H1 (cell line): ENCODE measurements around the gene TSFM. TPM values are rescaled to one million over a fixed set of nuclear protein-coding genes. Genes with fewer than 3 reads are reported as not detected.

Source experiments
- CTCF ChIA-PET: fragments of 300-600 bp; sonication (Branson Sonifier 250); formaldehyde crosslinking; loops from one replicate; lab custom pipeline; 2021; ENCODE audit not compliant: partially characterized antibody; lab: Charles Lee
- POLR2A ChIA-PET: fragments of 300-600 bp; sonication (Branson Sonifier 250); formaldehyde crosslinking; loops from one replicate; lab custom pipeline; 2021; ENCODE audit warnings: inconsistent platforms; ENCODE audit not compliant: partially characterized antibody; lab: Charles Lee
- DNase-seq, 2 experiments: peaks; one replicate each; pipeline versions ENCODE4 v3.0.0 to v3.0.0-alpha.2; 2010 to 2022; ENCODE audit warnings: low spot score in 2 of 2, low read depth in 1 of 2, mixed read lengths in 1 of 2
- FAIRE-seq: peaks from 2 replicates; lab custom pipeline; 2011; peaks lifted over from hg19 to GRCh38; lab: Jason Lieb, UNC
- H2AFZ ChIP-seq: 2 replicates; pipeline ENCODE4 v1.8.1; 2012; ENCODE audit warnings: low read length, inconsistent platforms
- H2AK5ac ChIP-seq: 2 replicates; pipeline ENCODE4 v1.6.1; 2013; ENCODE audit warnings: low read depth, low read length
- H2BK120ac ChIP-seq: replicated peaks from 2 replicates; pipeline ENCODE3; 2013; ENCODE audit warnings: low read depth, low read length, inconsistent platforms
- H2BK12ac ChIP-seq: 2 replicates; pipeline ENCODE4 v1.6.1; 2013; ENCODE audit warnings: low read depth, low read length
- H2BK15ac ChIP-seq: 2 replicates; pipeline ENCODE4 v1.6.1; 2013; ENCODE audit warnings: low read length
- H2BK20ac ChIP-seq: 2 replicates; pipeline ENCODE4 v1.6.1; 2013; ENCODE audit warnings: low read length
- H2BK5ac ChIP-seq: 2 replicates; pipeline ENCODE4 v1.6.1; 2013; ENCODE audit warnings: low read depth, low read length
- H3K14ac ChIP-seq: 2 replicates; pipeline ENCODE4 v1.6.1; 2013; ENCODE audit warnings: inconsistent platforms; ENCODE audit not compliant: insufficient read length
- H3K18ac ChIP-seq: 2 replicates; pipeline ENCODE4 v1.6.1; 2013; ENCODE audit warnings: low read length; ENCODE audit errors: extremely low read depth
- H3K23ac ChIP-seq: 2 replicates; pipeline ENCODE4 v1.6.1; 2013; ENCODE audit warnings: inconsistent platforms; ENCODE audit not compliant: insufficient read length
- H3K23me2 ChIP-seq: 2 replicates; pipeline ENCODE4 v1.6.1; 2013; ENCODE audit warnings: low read depth, low read length
- H3K27ac ChIP-seq: 2 replicates; pipeline ENCODE4 v1.6.1; 2011; ENCODE audit warnings: low read depth, low read length, inconsistent platforms
- H3K27me3 ChIP-seq, 4 experiments: replicated peaks in 1 of 4; 1 replicate in 1 of 4; 2 replicates in 3 of 4; pipeline versions ENCODE4 v1.6.1 to v1.8.1; 2011 to 2013; ENCODE audit warnings: low read length in 3 of 4, mild to moderate bottlenecking in 3 of 4, inconsistent platforms in 2 of 4, mixed read lengths in 2 of 4, moderate library complexity in 1 of 4; ENCODE audit not compliant: control insufficient read depth in 3 of 4, insufficient read depth in 3 of 4; ENCODE audit errors: extremely low read depth in 1 of 4
- H3K36me3 ChIP-seq, 4 experiments: 2 replicates each; pipeline versions ENCODE4 v1.6.1 to v1.8.1; 2011 to 2013; ENCODE audit warnings: mild to moderate bottlenecking in 4 of 4, low read length in 3 of 4, moderate library complexity in 2 of 4, control low read depth in 1 of 4, inconsistent platforms in 1 of 4; ENCODE audit not compliant: insufficient read depth in 4 of 4, control insufficient read depth in 2 of 4
- H3K4ac ChIP-seq: replicated peaks from 2 replicates; pipeline ENCODE3; 2013; ENCODE audit warnings: low read length, low read depth, mixed read lengths, inconsistent platforms; ENCODE audit not compliant: insufficient read length
- H3K4me1 ChIP-seq, 4 experiments: replicated peaks in 1 of 4; 1 replicate in 1 of 4; 2 replicates in 3 of 4; pipeline versions ENCODE4 v1.6.1 to v1.8.1; 2011 to 2013; ENCODE audit warnings: low read length in 3 of 4, inconsistent platforms in 2 of 4, mixed read lengths in 1 of 4; ENCODE audit not compliant: insufficient read depth in 4 of 4, control insufficient read depth in 3 of 4
- H3K4me2 ChIP-seq, 2 experiments: 2 replicates each; pipeline versions ENCODE4 v1.6.1 to v1.8.1; 2011 to 2013; ENCODE audit warnings: low read depth in 2 of 2, low read length in 2 of 2, control low read depth in 1 of 2, inconsistent platforms in 1 of 2, mild to moderate bottlenecking in 1 of 2; ENCODE audit not compliant: insufficient read depth in 1 of 2
- H3K4me3 ChIP-seq, 4 experiments: fragments of 200-600, 300-600 bp in 1 of 4; sonication (generic), shearing (Covaris generic), sonication (Bioruptor Twin) in 1 of 4; 2 replicates each; pipeline versions ENCODE4 v1.5.1 to v1.8.1; 2011 to 2016; ENCODE audit warnings: low read length in 4 of 4, low read depth in 3 of 4, control low read depth in 2 of 4, inconsistent platforms in 2 of 4, mild to moderate bottlenecking in 2 of 4, mixed read lengths in 1 of 4, moderate library complexity in 1 of 4; ENCODE audit not compliant: insufficient read depth in 2 of 4; ENCODE audit errors: extremely low read depth in 1 of 4
- H3K56ac ChIP-seq: replicated peaks from 2 replicates; pipeline ENCODE3; 2013; ENCODE audit warnings: low read depth, mild to moderate bottlenecking, mixed read lengths, low read length, inconsistent platforms; ENCODE audit not compliant: insufficient read length
- H3K79me1 ChIP-seq: 2 replicates; pipeline ENCODE4 v1.6.1; 2013; ENCODE audit warnings: low read depth, low read length, control low read depth
- H3K79me2 ChIP-seq, 2 experiments: 2 replicates each; pipeline versions ENCODE4 v1.6.1 to v1.8.1; 2012 to 2013; ENCODE audit warnings: low read length in 2 of 2, mild to moderate bottlenecking in 2 of 2, inconsistent platforms in 1 of 2; ENCODE audit not compliant: insufficient read depth in 2 of 2, control insufficient read depth in 1 of 2
- H3K9ac ChIP-seq, 4 experiments: replicated peaks in 1 of 4; 1 replicate in 1 of 4; 2 replicates in 3 of 4; pipeline versions ENCODE4 v1.6.1 to v1.8.1; 2011 to 2013; ENCODE audit warnings: low read depth in 3 of 4, low read length in 3 of 4, control low read depth in 2 of 4, mild to moderate bottlenecking in 2 of 4, moderate library complexity in 2 of 4, inconsistent platforms in 1 of 4; ENCODE audit errors: extremely low read depth in 1 of 4
- H3K9me3 ChIP-seq, 2 experiments: 2 replicates each; pipeline versions ENCODE4 v1.6.1 to v1.8.1; 2012 to 2013; ENCODE audit warnings: mild to moderate bottlenecking in 2 of 2, moderate library complexity in 2 of 2, control low read depth in 1 of 2, inconsistent platforms in 1 of 2, low read depth in 1 of 2, low read length in 1 of 2, mixed read lengths in 1 of 2; ENCODE audit not compliant: insufficient read depth in 2 of 2
- H4K20me1 ChIP-seq, 2 experiments: replicated peaks in 1 of 2; 2 replicates each; pipeline versions ENCODE3 to v1.8.1; 2011 to 2013; ENCODE audit warnings: inconsistent platforms in 2 of 2, low read length in 2 of 2, mild to moderate bottlenecking in 1 of 2; ENCODE audit not compliant: insufficient read depth in 2 of 2, control insufficient read depth in 1 of 2
- H4K5ac ChIP-seq: 2 replicates; pipeline ENCODE4 v1.6.1; 2013; ENCODE audit warnings: low read length, low read depth, mixed read lengths, inconsistent platforms; ENCODE audit not compliant: insufficient read length
- H4K8ac ChIP-seq: 2 replicates; pipeline ENCODE4 v1.8.0; 2013; ENCODE audit warnings: mild to moderate bottlenecking, moderate library complexity, low read length, inconsistent platforms; ENCODE audit not compliant: insufficient read depth; ENCODE audit errors: extremely low read depth
- H4K91ac ChIP-seq: replicated peaks from 2 replicates; pipeline ENCODE3; 2013; ENCODE audit warnings: low read length, mixed read lengths, inconsistent platforms; ENCODE audit not compliant: insufficient read length
- GABPA ChIP-seq: IDR thresholded peaks from 2 replicates; pipeline ENCODE4 v1.6.1; 2011; ENCODE audit warnings: mild to moderate bottlenecking, low read length, moderate library complexity, borderline replicate concordance; ENCODE audit not compliant: insufficient read depth
- NANOG ChIP-seq: IDR thresholded peaks from 2 replicates; pipeline ENCODE4 v1.6.1; 2011; ENCODE audit warnings: low read length, low read depth, mild to moderate bottlenecking, inconsistent platforms; ENCODE audit not compliant: insufficient read depth, poor library complexity, severe bottlenecking
- POLR2A ChIP-seq, 2 experiments: IDR thresholded peaks; 1 replicate in 1 of 2; 2 replicates in 1 of 2; pipeline ENCODE4 v1.6.1; 2011; ENCODE audit warnings: low read depth in 2 of 2, low read length in 2 of 2, mild to moderate bottlenecking in 2 of 2; ENCODE audit errors: control extremely low read depth in 1 of 2
- SIN3A ChIP-seq, 2 experiments: IDR thresholded peaks in 1 of 2; conservative IDR thresholded peaks in 1 of 2; 2 replicates each; pipeline ENCODE4 v1.6.1; 2011 to 2012; ENCODE audit warnings: low read length in 2 of 2, improper control_type of control experiment in 1 of 2, low read depth in 1 of 2, mild to moderate bottlenecking in 1 of 2
- ZNF274 ChIP-seq: IDR thresholded peaks from 2 replicates; pipeline ENCODE4 v1.7.0; 2012; ENCODE audit warnings: low read length, borderline replicate concordance; ENCODE audit errors: extremely low read depth
- WGBS, 2 experiments: shearing (Covaris generic) in 1 of 2; methylation state at CpG; one replicate each; pipeline versions ENCODE4 v1.1.6 to v1.1.7; 2013 to 2015; ENCODE audit warnings: low lambda C conversion rate in 2 of 2, mixed read lengths in 2 of 2, inconsistent platforms in 1 of 2, low coverage in 1 of 2, missing lambda C conversion rate in 1 of 2; ENCODE audit not compliant: insufficient replicate concordance in 2 of 2, insufficient coverage in 1 of 2, insufficient read length in 1 of 2; ENCODE audit errors: extremely low coverage in 1 of 2, missing lambda C conversion rate in 1 of 2; 5-methylcytosine and 5-hydroxymethylcytosine counted together
- polyA plus RNA-seq, 7 experiments: library from polyadenylated mRNA; depleted of rRNA in 3 of 7; stranded (reverse) in 5 of 7; unstranded in 2 of 7; fragments of >200 nt in 5 of 7; fragments of 200-250 nt in 2 of 7; gene quantifications; 1 replicate in 5 of 7; 2 replicates in 1 of 7; 4 replicates in 1 of 7; pipeline versions ENCODE4 v1.2.1 to v1.2.3, GENCODE V29; 2011 to 2013; ENCODE audit warnings: missing spikeins in 2 of 7, mixed read lengths in 2 of 7
- total RNA-seq: library from RNA; stranded (reverse); fragmentation: NEBNext Ultra II Directional; extraction: Animal tissue kit (Norgen Biotek cat#: 25700); gene quantifications from 2 replicates; pipeline ENCODE4 v1.2.1, GENCODE V29; 2021

Gene TSFM
- total and polyA plus RNA-seq, 2 of the 8 experiments (the other 6 are each of a cell fraction or from before 2014, with no cell fraction given) = 17.4 to 49.8 TPM

GRCh38 chr12:57760347-57760982, 22.1 kb upstream of the TSFM start:
- no peak overlapping the region for H2BK12ac ChIP-seq
- H3K27me3 ChIP-seq = peaks cover 21 to 50% (median 40%) of the 10 kb centered on the region in 4 experiments
- H2AK5ac ChIP-seq = no peak overlapping the region
- POLR2A ChIA-PET = interaction anchor here (0.9 to 5.4 kb wide), 7 partner anchors 8 to 84 kb away, joined by 3 to 21 read pairs (median 4); partner anchors contain the start of genes AGAP2, CDK4, EEF1AKMT3 and METTL1
- FAIRE-seq (no peak), DNase-seq (peak in 1 of 2 experiments; percentile 69)
- no peak overlapping the region for H2AFZ ChIP-seq
- H3K79me2 ChIP-seq = no peaks in the 10 kb centered on the region
- no peak overlapping the region for H3K14ac ChIP-seq
- H3K4me2 ChIP-seq = no peak overlapping the region
- TF ChIP-seq ZNF274 = no peak
- no peak for TF ChIP-seq GABPA
- TF ChIP-seq NANOG = no peak
- no peak for TF ChIP-seq POLR2A (IDR thresholded peaks at IDR 0.05; ENCODE audit: control extremely low read depth in 1 of 2, low read depth in 2 of 2, low read length in 2 of 2)
- 0 out of 4 replicates have a peak, but pooled peaks of 1 of the 2 experiments have one; percentile 52 for TF ChIP-seq SIN3A (conservative IDR thresholded peaks at IDR 0.05 in 1 of 2, IDR thresholded peaks at IDR 0.05 in 1 of 2; ENCODE audit: low read depth in 1 of 2, low read length in 2 of 2)
- no peak overlapping the region for H2BK15ac ChIP-seq
- H2BK5ac ChIP-seq = no peak overlapping the region
- no peak overlapping the region for H3K56ac ChIP-seq
- H3K23ac ChIP-seq = no peak overlapping the region
- H3K9me3 ChIP-seq = no peaks in the 10 kb centered on the region
- no peak overlapping the region for H4K91ac ChIP-seq
- H3K4me3 ChIP-seq = no peak overlapping the region
- H3K36me3 ChIP-seq = peaks cover 0 to 4% (median 0%) of the 10 kb centered on the region in 4 experiments; a peak in 2 of 8 replicates
- H4K5ac ChIP-seq = no peak overlapping the region
- H3K4ac ChIP-seq = no peak overlapping the region
- WGBS, 2 experiments = 78% methylated on average over 3 of the region's 3 CpGs; no CpG with 5 or more reads in 1 of the 2 experiments
- no peak overlapping the region for H2BK120ac ChIP-seq
- peaks cover 0 to 11% (median 9%) of the 10 kb centered on the region in 4 experiments; a peak in 5 of 7 replicates for H3K4me1 ChIP-seq
- no peak overlapping the region for H3K27ac ChIP-seq
- no peak overlapping the region for H4K8ac ChIP-seq
- no peak overlapping the region for H3K9ac ChIP-seq
- H3K18ac ChIP-seq = no peak overlapping the region
- peaks cover 3 to 15% of the 10 kb centered on the region in 2 experiments for H4K20me1 ChIP-seq
- CTCF ChIA-PET = interaction anchor here (0.7 to 3.9 kb wide), 15 partner anchors 8 to 1503 kb away, joined by 3 to 28 read pairs (median 4); partner anchors contain the start of genes ANKRD52, CYP27B1, EEF1AKMT3 and METTL1
- H3K79me1 ChIP-seq = no peaks in the 10 kb centered on the region
- no peak overlapping the region for H2BK20ac ChIP-seq
- H3K23me2 ChIP-seq = peaks cover 14% of the 10 kb centered on the region
